H9 (cell line): Measurements from ENCODE around the gene CD47. TPM values are rescaled to one million over a fixed set of nuclear protein-coding genes. Genes with fewer than 3 reads are reported as not detected.

Source experiments
- DNase-seq: peaks from one replicate; pipeline ENCODE4 v3.0.0-alpha.2; 2017
- H2AFZ ChIP-seq: one replicate; pipeline ENCODE4 v1.6.1; 2013; ENCODE audit warnings: mild to moderate bottlenecking, low read length, control low read depth, moderate library complexity
- H2AK5ac ChIP-seq: 2 replicates; pipeline ENCODE4 v1.6.1; 2013; ENCODE audit warnings: low read length, control low read depth, mixed read lengths; ENCODE audit not compliant: insufficient read length
- H2BK120ac ChIP-seq: one replicate; pipeline ENCODE4 v1.6.1; 2013; ENCODE audit warnings: low read depth, mild to moderate bottlenecking, low read length, control low read depth, inconsistent platforms; ENCODE audit not compliant: poor library complexity, severe bottlenecking
- H2BK12ac ChIP-seq: 2 replicates; pipeline ENCODE4 v1.6.1; 2013; ENCODE audit warnings: low read length, control low read depth, mixed read lengths, low read depth; ENCODE audit not compliant: insufficient read length
- H2BK15ac ChIP-seq: 2 replicates; pipeline ENCODE4 v1.6.1; 2013; ENCODE audit warnings: low read depth, low read length, control low read depth
- H2BK20ac ChIP-seq: one replicate; pipeline ENCODE4 v1.6.1; 2013; ENCODE audit warnings: low read depth, mild to moderate bottlenecking, low read length, control low read depth, inconsistent platforms; ENCODE audit not compliant: poor library complexity, severe bottlenecking
- H2BK5ac ChIP-seq: 2 replicates; pipeline ENCODE4 v1.6.1; 2013; ENCODE audit warnings: low read length, control low read depth, mixed read lengths; ENCODE audit not compliant: insufficient read length
- H3K14ac ChIP-seq: 2 replicates; pipeline ENCODE4 v1.6.1; 2013; ENCODE audit warnings: low read length, control low read depth; ENCODE audit not compliant: insufficient read depth
- H3K18ac ChIP-seq: 2 replicates; pipeline ENCODE4 v1.6.1; 2013; ENCODE audit warnings: low read depth, mild to moderate bottlenecking, mixed read lengths, low read length, control low read depth; ENCODE audit not compliant: insufficient read length
- H3K23ac ChIP-seq: 2 replicates; pipeline ENCODE4 v1.6.1; 2013; ENCODE audit warnings: low read length, control low read depth, mixed read lengths, low read depth; ENCODE audit not compliant: insufficient read length
- H3K23me2 ChIP-seq: 2 replicates; pipeline ENCODE4 v1.6.1; 2013; ENCODE audit warnings: low read depth, mild to moderate bottlenecking, mixed read lengths, low read length, control low read depth; ENCODE audit not compliant: insufficient read length, poor library complexity, severe bottlenecking
- H3K27ac ChIP-seq: 2 replicates; pipeline ENCODE4 v1.5.1; 2013; ENCODE audit warnings: low read length, control low read depth, mixed read lengths, low read depth; ENCODE audit not compliant: insufficient read length
- H3K27me3 ChIP-seq: 2 replicates; pipeline ENCODE4 v1.6.1; 2013; ENCODE audit warnings: low read length, control low read depth, inconsistent platforms; ENCODE audit not compliant: insufficient read depth
- H3K4ac ChIP-seq: 2 replicates; pipeline ENCODE4 v1.6.1; 2013; ENCODE audit warnings: low read depth, mild to moderate bottlenecking, control low read depth, inconsistent platforms, low read length, moderate library complexity
- H3K4me1 ChIP-seq: 2 replicates; pipeline ENCODE4 v1.6.1; 2013; ENCODE audit warnings: low read length, control low read depth, inconsistent platforms; ENCODE audit not compliant: insufficient read depth
- H3K4me2 ChIP-seq: 2 replicates; pipeline ENCODE4 v1.6.1; 2013; ENCODE audit warnings: low read length, control low read depth, mixed read lengths; ENCODE audit not compliant: insufficient read length, insufficient read depth
- H3K56ac ChIP-seq: 2 replicates; pipeline ENCODE4 v1.6.1; 2013; ENCODE audit warnings: low read depth, mild to moderate bottlenecking, mixed read lengths, low read length, control low read depth; ENCODE audit not compliant: insufficient read length
- H3K79me1 ChIP-seq: 2 replicates; pipeline ENCODE4 v1.6.1; 2013; ENCODE audit warnings: low read depth, mild to moderate bottlenecking, moderate library complexity, low read length, control low read depth, inconsistent platforms; ENCODE audit not compliant: insufficient read depth, poor library complexity, severe bottlenecking
- H3K79me2 ChIP-seq: 2 replicates; pipeline ENCODE4 v1.6.1; 2013; ENCODE audit warnings: low read length, control low read depth, inconsistent platforms; ENCODE audit not compliant: insufficient read depth
- H3K9ac ChIP-seq: 2 replicates; pipeline ENCODE4 v1.6.1; 2013; ENCODE audit warnings: low read length, control low read depth, mixed read lengths; ENCODE audit not compliant: insufficient read length; ENCODE audit errors: extremely low read depth
- H3K9me3 ChIP-seq: one replicate; pipeline ENCODE4 v1.6.1; 2013; ENCODE audit warnings: low read depth, low read length, inconsistent platforms; ENCODE audit not compliant: control insufficient read depth
- H3T11ph ChIP-seq: one replicate; pipeline ENCODE4 v1.6.1; 2013; ENCODE audit warnings: mild to moderate bottlenecking, low read length, control low read depth, inconsistent platforms
- H4K20me1 ChIP-seq: one replicate; pipeline ENCODE4 v1.6.1; 2013; ENCODE audit not compliant: control insufficient read depth, insufficient read length, insufficient read depth
- H4K5ac ChIP-seq: 2 replicates; pipeline ENCODE4 v1.6.1; 2013; ENCODE audit warnings: low read depth, mild to moderate bottlenecking, mixed read lengths, low read length, control low read depth; ENCODE audit not compliant: insufficient read length
- H4K8ac ChIP-seq: replicated peaks from 2 replicates; pipeline ENCODE4 v1.6.1; 2013; ENCODE audit warnings: low read length, control low read depth, mixed read lengths, low read depth; ENCODE audit not compliant: insufficient read length
- H4K91ac ChIP-seq: 2 replicates; pipeline ENCODE4 v1.6.1; 2013; ENCODE audit warnings: low read depth, mild to moderate bottlenecking, moderate library complexity, mixed read lengths, low read length, control low read depth; ENCODE audit not compliant: insufficient read length
- H3K27ac Mint-ChIP-seq, 3 experiments: 2 replicates in 2 of 3; 3 replicates in 1 of 3; pipeline ENCODE4 v1.8.0; 2020 to 2021; ENCODE audit warnings: mixed read lengths in 3 of 3, mild to moderate bottlenecking in 1 of 3, moderate library complexity in 1 of 3
- H3K27me3 Mint-ChIP-seq: 2 replicates; pipeline ENCODE4 v1.8.0; 2021; ENCODE audit warnings: low read depth, mild to moderate bottlenecking, moderate library complexity, mixed read lengths
- H3K36me3 Mint-ChIP-seq, 3 experiments: 2 replicates in 2 of 3; 3 replicates in 1 of 3; pipeline ENCODE4 v1.8.0; 2020 to 2021; ENCODE audit warnings: low read depth in 3 of 3, mixed read lengths in 3 of 3; ENCODE audit not compliant: insufficient read depth in 1 of 3
- H3K4me1 Mint-ChIP-seq, 2 experiments: 2 replicates each; pipeline ENCODE4 v1.8.0; 2020; ENCODE audit warnings: mixed read lengths in 2 of 2
- H3K4me3 Mint-ChIP-seq, 2 experiments: 2 replicates in 1 of 2; 3 replicates in 1 of 2; pipeline ENCODE4 v1.8.0; 2020 to 2021; ENCODE audit warnings: mild to moderate bottlenecking in 2 of 2, mixed read lengths in 2 of 2, moderate library complexity in 1 of 2
- H3K9me3 Mint-ChIP-seq, 2 experiments: 2 replicates in 1 of 2; 3 replicates in 1 of 2; pipeline ENCODE4 v1.8.0; 2020; ENCODE audit warnings: mild to moderate bottlenecking in 2 of 2, mixed read lengths in 2 of 2, moderate library complexity in 1 of 2
- CTCF ChIP-seq: fragments of 200-600 bp; sonication (generic); conservative IDR thresholded peaks from 3 replicates; pipeline ENCODE4 v1.8.0; 2021; ENCODE audit warnings: antibody characterized with exemption, mild to moderate bottlenecking
- WGBS: extraction: QIAGEN DNeasy Blood & Tissue Kit; methylation state at CpG from one replicate; pipeline ENCODE4 v1.1.7; 2013; ENCODE audit warnings: missing lambda C conversion rate, low lambda C conversion rate, mixed read lengths; ENCODE audit not compliant: insufficient read length; ENCODE audit errors: extremely low coverage; 5-methylcytosine and 5-hydroxymethylcytosine counted together
- total RNA-seq: library from RNA; stranded (reverse); gene quantifications from 2 replicates; pipeline ENCODE4 v1.2.1, GENCODE V29; 2021

The CD47 gene
- total RNA-seq, 1 experiment from 2014 or later = 15.4 TPM

GRCh38 chr3:108100906-108101660 is 10.3 kb upstream of the CD47 start:
- Histone ChIP-seq H3K56ac (no peak overlapping the region), H3K4me1 (no peaks in the 10 kb centered on the region), H3K14ac (no peak overlapping the region), H3K18ac (no peak overlapping the region), H3K9me3 (no peaks in the 10 kb centered on the region), H3K4ac (no peak overlapping the region), H3K9ac (no peak overlapping the region), H3K23ac (no peak overlapping the region), H2AK5ac (no peak overlapping the region), H2BK5ac (no peak overlapping the region), H2BK120ac (no peak overlapping the region), H3K27ac (no peak overlapping the region), H3K4me2 (no peak overlapping the region), H4K91ac (no peak overlapping the region), H4K8ac (no peak overlapping the region), H3K27me3 (no peaks in the 10 kb centered on the region), H2BK15ac (no peak overlapping the region), H2BK12ac (no peak overlapping the region), H4K20me1 (no peaks in the 10 kb centered on the region), H3K79me2 (no peaks in the 10 kb centered on the region), H3K79me1 (no peaks in the 10 kb centered on the region), H3K23me2 (no peaks in the 10 kb centered on the region), H2AFZ (no peak overlapping the region), H4K5ac (no peak overlapping the region), H2BK20ac (no peak overlapping the region), H3T11ph (no peak overlapping the region)
- Mint-ChIP-seq H3K27ac (no peak overlapping the region), H3K27me3 (peaks cover 1% of the 10 kb centered on the region), H3K4me1 (peaks cover 8 to 10% of the 10 kb centered on the region in 2 experiments), H3K36me3 (no peaks in the 10 kb centered on the region), H3K4me3 (no peak overlapping the region), H3K9me3 (no peaks in the 10 kb centered on the region)
- TF ChIP-seq CTCF = no peak
- DNase-seq = no peak
- no CpG with 5 or more reads among the region's 4 CpGs for WGBS
